ENCODE data around the gene PARD3B.

- TF ChIP-seq CTCF (IDR thresholded peaks at IDR 0.05) (no peak), POLR2A (IDR thresholded peaks at IDR 0.05) (no peak)
These were observed 806.8 kb downstream of the PARD3B start for GRCh38 chr2:205352094-205352493.
